Fibroblast of the conjunctiva (primary cell): ENCODE measurements around the gene WDR91.
"Not testable (repeated sequence)": the region's sequence is repeated elsewhere in the genome, so short reads cannot be mapped to it uniquely, and the experiment has no call there.

Source experiments
- DNase-seq: peaks from one replicate; pipeline ENCODE4 v3.0.0-alpha.2; 2010; ENCODE audit warnings: low read depth

Gene WDR91

DNA sequence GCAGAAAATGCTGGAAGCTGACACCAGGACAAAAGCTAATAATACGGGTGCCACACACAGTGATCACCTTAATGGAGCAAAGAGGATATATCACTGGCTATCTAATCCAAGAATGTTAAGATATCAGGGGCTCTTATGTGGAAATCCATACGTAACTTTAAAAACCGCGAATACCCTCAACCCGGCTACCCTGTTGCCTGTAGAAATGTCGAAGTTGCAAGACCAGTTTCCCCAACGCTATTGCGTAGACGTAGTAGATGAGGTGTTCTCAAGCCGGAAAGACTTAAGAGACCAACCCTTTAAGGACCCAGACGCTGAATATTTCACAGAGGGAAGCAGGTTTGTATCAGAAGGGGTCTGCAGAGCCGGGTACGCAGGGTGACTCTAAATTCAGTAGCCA lies 33.0 kb downstream of the WDR91 start:
- DNase-seq: no peak

GRCh38 chr7:135177028-135177696 lies 34.2 kb downstream of the WDR91 start:
- DNase-seq: no peak

DNA sequence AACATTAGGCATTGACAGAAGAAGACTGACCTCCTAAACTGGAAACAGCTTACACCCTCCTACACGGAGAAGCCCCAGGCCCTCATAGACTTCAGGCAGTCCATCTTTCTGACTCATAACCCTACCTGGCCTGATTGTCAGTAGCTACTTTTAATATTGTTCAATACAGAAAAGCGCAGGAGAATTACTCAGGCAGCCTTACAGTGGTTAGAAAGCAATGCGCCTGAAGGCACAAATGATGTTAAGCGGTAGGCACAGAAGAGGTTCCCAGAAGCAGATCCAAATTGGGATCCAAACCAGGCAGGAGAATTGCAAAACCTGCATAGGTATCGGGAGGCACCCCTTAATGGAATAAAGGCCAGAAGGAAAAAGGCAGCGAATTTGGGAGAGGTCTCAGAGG lies 35.4 kb downstream of the WDR91 start:
- no peak for DNase-seq

DNA sequence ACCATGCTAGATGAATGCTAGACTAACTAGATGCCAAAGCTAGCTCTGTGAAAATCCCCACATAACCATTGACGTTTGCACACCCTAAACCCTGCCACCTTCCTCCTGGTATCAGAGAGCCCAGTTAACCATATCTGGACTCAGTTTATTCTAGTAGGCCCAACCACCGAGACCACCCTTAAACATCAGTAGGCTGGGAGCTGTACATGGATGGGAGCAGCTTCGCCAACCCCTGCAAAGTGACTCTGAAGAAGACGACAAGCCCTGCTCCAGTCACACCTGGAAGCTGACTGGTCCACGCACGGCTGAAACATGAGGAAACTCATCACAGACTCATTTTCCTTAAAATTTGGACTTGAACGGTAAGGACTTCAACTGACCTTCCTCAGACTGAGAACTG lies 36.4 kb downstream of the WDR91 start:
- DNase-seq: no peak

DNA sequence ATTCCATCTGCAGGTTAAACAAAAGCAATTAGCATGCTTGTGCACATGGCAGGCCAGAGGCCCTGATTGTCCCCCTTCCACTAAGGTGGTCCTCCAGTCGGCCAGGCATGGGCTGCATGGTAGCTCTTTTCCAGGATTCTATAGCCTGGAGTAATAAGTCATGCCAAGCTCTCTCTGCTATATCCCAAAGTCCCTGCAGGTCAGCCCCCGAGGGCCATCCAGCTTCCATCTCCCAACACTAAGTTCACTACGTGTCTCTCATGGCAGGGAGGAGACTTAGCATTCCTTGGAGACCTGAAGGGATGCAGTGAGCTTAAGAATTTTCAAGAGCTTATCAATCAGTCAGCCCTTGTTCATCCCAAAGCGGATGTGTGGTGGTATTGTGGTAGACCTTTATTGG lies 37.4 kb downstream of the WDR91 start:
- DNase-seq: not testable (repeated sequence)

DNA sequence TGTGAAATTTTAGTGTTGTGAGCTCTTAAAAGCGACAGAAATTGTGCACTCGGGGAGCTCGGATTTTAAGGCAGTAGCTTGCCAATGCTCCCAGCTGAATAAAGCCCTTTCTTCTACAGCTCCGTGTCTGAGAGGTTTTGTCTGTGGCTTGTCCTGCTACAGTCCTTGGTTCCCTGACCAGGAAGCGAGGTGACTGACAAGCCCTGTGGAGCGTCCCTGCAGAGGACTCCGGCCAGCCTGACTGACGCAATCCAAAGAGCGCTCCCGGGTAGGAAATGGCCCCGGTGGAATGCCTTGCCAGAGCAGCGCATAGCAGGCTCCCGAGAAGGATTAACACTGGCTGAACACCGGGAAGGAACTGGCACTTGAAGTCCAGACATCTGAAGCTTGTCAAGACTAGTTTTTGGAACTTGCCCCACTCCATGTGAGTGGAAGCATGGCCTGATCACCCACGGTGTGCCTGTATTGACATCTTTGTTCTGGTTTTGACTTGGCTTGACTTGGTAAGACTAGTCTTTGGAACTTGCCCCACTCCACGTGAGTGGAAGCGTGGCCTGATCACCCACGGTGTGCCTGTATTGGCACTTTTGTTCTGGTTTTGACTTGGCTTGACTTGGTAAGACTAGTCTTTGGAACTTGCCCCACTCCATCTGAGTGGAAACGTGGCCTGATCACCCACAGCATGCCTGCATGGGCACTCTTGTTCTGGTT lies 39.6 kb downstream of the WDR91 start:
- DNase-seq: not testable (repeated sequence)

DNA sequence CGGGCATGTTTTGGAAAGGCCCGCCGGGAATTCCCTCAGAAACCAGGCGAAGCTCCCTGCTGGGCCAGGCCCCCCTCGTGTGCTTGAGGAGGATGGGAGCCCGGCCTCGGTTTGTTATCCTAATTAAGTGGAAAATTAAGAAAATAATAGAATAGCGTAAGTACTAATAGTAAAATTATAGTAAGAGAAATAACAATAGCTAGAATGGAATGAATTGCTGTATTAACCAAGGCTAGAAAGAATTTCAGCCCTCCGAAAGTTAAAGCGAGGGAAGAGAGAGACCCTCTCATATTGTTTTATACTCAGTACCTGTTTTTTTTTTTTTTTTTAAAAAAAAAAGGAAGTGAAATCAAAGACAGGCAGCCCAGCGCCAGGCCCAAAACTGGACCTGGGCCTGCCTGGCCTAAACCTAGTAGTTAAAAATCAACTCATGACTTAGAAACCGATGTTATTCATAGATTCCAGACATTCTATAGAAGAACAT lies 40.3 kb downstream of the WDR91 start:
- DNase-seq: not testable (repeated sequence)

DNA sequence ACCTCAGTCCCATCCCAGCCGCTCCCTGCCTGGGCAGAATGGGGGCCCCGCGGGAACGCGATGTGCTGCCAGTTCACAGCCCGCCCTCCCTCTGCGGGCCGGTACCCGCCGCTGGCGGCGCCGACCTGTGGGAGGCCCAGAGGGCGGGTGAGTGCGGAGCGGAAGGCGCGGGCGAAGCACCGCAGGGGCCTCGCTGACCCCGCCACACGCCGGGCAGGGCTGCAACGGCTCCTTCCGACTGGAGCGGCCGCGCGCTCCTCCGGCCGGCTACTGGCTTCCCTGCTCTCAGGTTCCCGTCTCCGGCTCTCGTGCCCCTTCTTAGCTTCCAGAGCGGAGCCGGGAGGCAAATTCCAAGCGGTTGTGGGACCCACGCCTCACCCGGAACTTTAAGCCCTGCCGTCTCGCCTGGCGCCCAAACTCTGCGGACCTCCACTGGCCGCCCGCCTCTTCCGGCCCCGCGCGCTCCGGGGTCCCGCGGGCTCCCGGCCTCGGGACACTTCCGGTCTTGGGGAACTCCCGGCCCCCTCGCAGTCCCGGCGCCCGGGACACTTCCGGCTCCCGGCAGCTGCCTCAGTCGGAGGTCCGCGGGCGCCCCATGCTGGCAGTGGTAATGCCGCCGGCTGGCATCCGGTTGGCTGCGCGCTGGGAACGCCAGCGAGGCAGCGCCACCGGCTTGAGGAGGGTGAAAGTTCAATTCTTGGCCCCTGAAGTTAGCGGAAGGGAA lies 40.9 kb downstream of the WDR91 start, which contains the start of gene CYREN:
Gene CYREN, minus strand, starts transcription at position 434 of the 724 bp plus-strand sequence. CDS start 1,785 bp downstream, outside the sequence.
- DNase-seq: peak; percentile 91

DNA sequence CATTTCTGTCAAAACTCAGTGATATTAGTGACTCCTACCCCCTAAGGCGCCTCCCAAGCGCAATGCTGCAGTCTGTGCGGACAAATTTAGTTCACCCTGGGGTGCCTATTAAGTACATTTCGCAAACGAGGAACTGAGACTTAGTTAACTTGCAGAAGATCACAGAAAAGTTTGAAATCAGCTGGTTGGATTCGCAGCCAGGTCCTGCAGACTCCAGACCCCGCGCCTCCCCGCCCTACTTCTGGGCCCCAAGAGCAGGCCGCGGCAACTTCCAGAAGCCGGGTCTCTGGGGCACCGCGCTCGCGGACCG lies 41.4 kb downstream of the WDR91 start:
- no peak for DNase-seq

- no peak for DNase-seq
These were observed 42.0 kb downstream of the WDR91 start for GRCh38 chr7:135169141-135169963.

GRCh38 chr7:135168489-135169140 lies 42.7 kb downstream of the WDR91 start:
- no peak for DNase-seq

DNA sequence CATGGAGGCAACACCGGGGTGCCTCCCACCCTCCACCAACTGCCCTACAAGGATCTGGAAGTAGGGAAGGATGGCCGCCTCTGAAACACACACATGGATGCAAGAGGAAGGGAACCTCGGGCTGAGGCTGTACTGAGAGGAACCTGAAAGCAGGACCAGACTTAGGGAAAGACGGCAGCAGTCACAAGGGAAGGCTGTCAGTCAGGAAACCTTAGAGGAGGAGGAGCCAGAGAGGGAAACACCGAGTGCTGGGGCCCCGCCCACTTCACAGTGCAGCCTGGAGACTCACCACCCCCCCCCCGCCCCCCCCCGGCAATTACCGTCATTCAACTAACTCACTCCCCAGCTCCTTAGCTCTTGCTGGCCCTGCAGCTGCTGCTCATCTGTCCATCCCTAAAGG lies 43.3 kb downstream of the WDR91 start:
- no peak for DNase-seq

DNA sequence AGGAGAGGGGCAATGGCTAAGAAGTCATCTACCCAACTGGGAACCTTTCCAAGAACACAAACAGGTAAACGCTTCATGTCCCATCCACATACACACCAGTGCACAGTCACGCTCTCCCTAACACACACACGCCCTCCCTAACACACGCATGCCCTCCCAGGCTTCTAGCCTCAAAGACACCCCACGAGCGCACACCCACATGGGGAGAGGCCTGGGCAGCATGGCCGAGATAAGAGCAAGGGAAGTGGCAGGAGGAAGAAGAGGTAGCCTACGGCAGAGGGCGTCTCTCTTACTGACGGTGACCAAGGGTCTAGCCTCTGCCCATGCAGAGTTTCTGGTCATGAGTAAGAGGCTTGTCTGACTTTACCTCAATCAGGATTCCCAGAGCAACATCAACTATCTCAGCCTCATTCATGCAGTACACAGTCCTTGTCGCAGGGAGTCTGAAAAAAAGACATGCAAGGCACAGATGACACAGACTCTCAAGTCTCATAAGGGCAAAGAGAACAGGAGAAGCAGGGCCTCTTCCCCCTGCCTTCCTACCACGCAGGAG lies 43.9 kb downstream of the WDR91 start:
- no peak for DNase-seq

DNA sequence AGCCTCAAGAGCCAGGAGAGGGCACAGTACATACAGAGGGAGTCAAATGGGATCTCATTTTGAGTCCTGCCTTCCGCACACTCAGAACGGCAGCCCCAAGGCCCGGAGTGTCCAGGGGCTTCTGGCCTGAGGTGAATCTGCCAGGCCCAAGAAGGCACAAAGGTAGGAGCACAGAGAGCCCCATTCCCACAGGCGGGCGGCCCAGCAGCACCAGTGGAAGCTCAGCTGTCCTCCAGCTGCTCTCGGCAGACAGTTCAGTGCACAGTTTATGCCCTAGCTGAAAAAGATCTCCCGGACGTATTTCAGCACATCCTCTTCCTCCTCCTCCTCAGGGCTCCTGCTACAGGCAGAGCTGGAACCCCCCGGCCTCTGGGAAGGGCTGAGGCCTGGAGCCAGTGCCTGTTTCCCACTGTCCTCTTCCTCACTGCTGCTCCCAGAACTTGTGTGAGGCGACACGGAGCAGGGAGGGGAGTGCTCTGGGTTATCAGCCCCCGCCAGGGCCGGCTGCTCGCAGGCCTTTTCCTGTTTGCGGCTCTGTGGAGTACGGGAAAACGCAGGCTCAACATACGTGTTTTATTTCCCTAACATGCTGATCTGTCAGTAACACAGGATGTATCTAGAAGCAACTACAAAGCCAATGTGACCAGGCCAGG lies 44.9 kb downstream of the WDR91 start:
- DNase-seq: no peak

- DNase-seq: no peak
These were observed 45.5 kb downstream of the WDR91 start for GRCh38 chr7:135165862-135166261.

GRCh38 chr7:135164357-135165061 lies 46.8 kb downstream of the WDR91 start:
- peak; percentile 40 for DNase-seq

- no peak for DNase-seq
These were observed 48.8 kb downstream of the WDR91 start for GRCh38 chr7:135162382-135163001.

- DNase-seq: no peak
These were observed 49.7 kb downstream of the WDR91 start for GRCh38 chr7:135161669-135162068.

DNA sequence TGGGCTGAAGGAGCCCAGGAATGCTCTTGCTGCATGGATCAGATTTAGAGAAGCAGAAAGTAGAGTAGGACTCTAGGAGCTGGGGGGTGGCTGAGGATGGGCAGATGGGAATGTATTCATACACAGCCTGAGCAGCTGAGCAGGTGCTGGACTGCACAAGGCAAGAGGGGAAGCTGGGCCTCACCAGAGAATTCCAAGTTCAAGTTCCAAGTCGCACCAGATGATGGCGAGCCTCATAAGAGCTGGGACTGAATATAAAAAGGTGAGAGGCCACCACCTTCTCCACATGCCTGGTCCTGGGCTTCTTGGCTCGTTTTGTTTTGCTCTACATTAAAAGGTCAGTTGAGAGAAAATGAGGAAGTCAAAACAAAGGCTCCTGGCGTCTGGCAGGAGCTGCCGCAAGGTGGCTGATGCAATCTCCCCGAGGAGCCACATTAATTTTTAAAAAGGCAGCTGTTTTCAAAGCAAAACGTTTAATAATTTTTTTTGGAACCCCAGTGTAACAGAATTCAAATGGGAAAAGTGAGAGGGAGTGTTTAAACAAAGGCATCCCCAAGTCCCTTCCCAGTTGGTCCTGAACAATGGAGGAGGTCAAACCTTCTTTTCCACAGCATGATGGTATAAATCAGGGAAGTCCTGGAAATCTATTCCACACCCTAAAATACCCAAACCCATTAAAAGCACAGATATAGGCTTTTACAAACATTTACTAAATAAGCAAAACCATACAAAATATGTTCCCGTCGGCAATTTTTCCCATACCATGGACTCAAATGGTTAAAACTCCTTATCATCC lies 50.3 kb downstream of the WDR91 start:
- no peak for DNase-seq
